Measurements from ENCODE around the gene DMWD.

- TF ChIP-seq CTCF (IDR thresholded peaks at IDR 0.05) (no peak), POLR2A (IDR thresholded peaks at IDR 0.05) (no peak)
Measured at GRCh38 chr19:45763691-45764294, 28.9 kb downstream of the DMWD start.
